HG03342 (cell line): ENCODE measurements around the gene ZAR1L.
"Not testable (repeated sequence)": the region's sequence is repeated elsewhere in the genome, so short reads cannot be mapped to it uniquely, and the experiment has no call there.

Experiments
- ATAC-seq: cut with Tn5 transposase; IDR thresholded peaks from one replicate; pipeline ENCODE4 v1.9.1; 2021; ENCODE audit warnings: mild to moderate bottlenecking, moderate library complexity; ENCODE audit not compliant: unreplicated experiment

The ZAR1L gene

GRCh38 chr13:32315238-32316027 is at the start of gene ZAR1L, which contains the start of gene BRCA2:
Gene ZAR1L, minus strand, starts transcription at chr13:32315363. Its CDS starts 3,438 bp downstream, at chr13:32311925.
Gene BRCA2, plus strand, starts transcription at chr13:32315508. Its CDS starts 953 bp downstream, at chr13:32316461.
- ATAC-seq: peak; percentile 89

- no peak for ATAC-seq
Measured at GRCh38 chr13:32362574-32362973, 47.4 kb upstream of the ZAR1L start.

GRCh38 chr13:32355935-32356334 is 40.8 kb upstream of the ZAR1L start:
- not testable (repeated sequence) for ATAC-seq

GRCh38 chr13:32354040-32354439 is 38.9 kb upstream of the ZAR1L start:
- peak; percentile 58 for ATAC-seq

- not testable (repeated sequence) for ATAC-seq
Measured at GRCh38 chr13:32350839-32351441, 35.8 kb upstream of the ZAR1L start.

GRCh38 chr13:32347651-32348050 is 32.5 kb upstream of the ZAR1L start:
- no peak for ATAC-seq

- ATAC-seq: no peak
Measured at GRCh38 chr13:32340914-32341313, 25.8 kb upstream of the ZAR1L start.

GRCh38 chr13:32334671-32335070 is 19.5 kb upstream of the ZAR1L start:
- no peak for ATAC-seq

GRCh38 chr13:32330441-32330840 is 15.3 kb upstream of the ZAR1L start:
- ATAC-seq: no peak

GRCh38 chr13:32323912-32324311 is 8.7 kb upstream of the ZAR1L start:
- ATAC-seq: no peak

- ATAC-seq: no peak
Measured at GRCh38 chr13:32320528-32320927, 5.4 kb upstream of the ZAR1L start.

GRCh38 chr13:32317716-32318465 is 2.7 kb upstream of the ZAR1L start:
- ATAC-seq: no peak

- no peak for ATAC-seq
Measured at GRCh38 chr13:32316501-32316900, 1.3 kb upstream of the ZAR1L start.

GRCh38 chr13:32316028-32316339 is 821 bp upstream of the ZAR1L start:
- peak; percentile 45 for ATAC-seq

GRCh38 chr13:32314271-32315237 is 609 bp downstream of the ZAR1L start:
- ATAC-seq: peak; percentile 25

GRCh38 chr13:32311188-32311897 is 3.8 kb downstream of the ZAR1L start:
- no peak for ATAC-seq

GRCh38 chr13:32310134-32310706 is 4.9 kb downstream of the ZAR1L start:
- no peak for ATAC-seq

- ATAC-seq: no peak
Measured at GRCh38 chr13:32309312-32310133, 5.6 kb downstream of the ZAR1L start.

- no peak for ATAC-seq
Measured at GRCh38 chr13:32305646-32306045, 9.5 kb downstream of the ZAR1L start.
